Memory B cell (primary cell): ENCODE measurements around the gene ACADS.

ENCODE experiments used
- ATAC-seq: fragments of 150-1000 bp; cut with Tn5 transposase; 2 replicates; pipeline ENCODE4 v1.10.0; 2021; ENCODE audit warnings: low read depth, mild to moderate bottlenecking, moderate library complexity
- DNase-seq, 2 donors: peaks; one replicate each; pipeline ENCODE4 v3.0.0; 2022; ENCODE audit warnings: low spot score in 2 of 2
- H3K27ac Mint-ChIP-seq: one replicate; pipeline ENCODE4 v1.8.0; 2022; ENCODE audit warnings: mild to moderate bottlenecking, moderate library complexity, mixed read lengths
- H3K27me3 Mint-ChIP-seq: one replicate; pipeline ENCODE4 v1.8.0; 2022; ENCODE audit warnings: mixed read lengths
- H3K36me3 Mint-ChIP-seq: one replicate; pipeline ENCODE4 v1.8.0; 2022; ENCODE audit warnings: mild to moderate bottlenecking, mixed read lengths
- H3K4me1 Mint-ChIP-seq: one replicate; pipeline ENCODE4 v1.8.0; 2022; ENCODE audit warnings: mixed read lengths
- H3K4me3 Mint-ChIP-seq: one replicate; pipeline ENCODE4 v1.8.0; 2022; ENCODE audit warnings: mild to moderate bottlenecking, moderate library complexity, mixed read lengths
- H3K9me3 Mint-ChIP-seq: one replicate; pipeline ENCODE4 v1.8.0; 2022; ENCODE audit warnings: mixed read lengths

Gene ACADS

DNA sequence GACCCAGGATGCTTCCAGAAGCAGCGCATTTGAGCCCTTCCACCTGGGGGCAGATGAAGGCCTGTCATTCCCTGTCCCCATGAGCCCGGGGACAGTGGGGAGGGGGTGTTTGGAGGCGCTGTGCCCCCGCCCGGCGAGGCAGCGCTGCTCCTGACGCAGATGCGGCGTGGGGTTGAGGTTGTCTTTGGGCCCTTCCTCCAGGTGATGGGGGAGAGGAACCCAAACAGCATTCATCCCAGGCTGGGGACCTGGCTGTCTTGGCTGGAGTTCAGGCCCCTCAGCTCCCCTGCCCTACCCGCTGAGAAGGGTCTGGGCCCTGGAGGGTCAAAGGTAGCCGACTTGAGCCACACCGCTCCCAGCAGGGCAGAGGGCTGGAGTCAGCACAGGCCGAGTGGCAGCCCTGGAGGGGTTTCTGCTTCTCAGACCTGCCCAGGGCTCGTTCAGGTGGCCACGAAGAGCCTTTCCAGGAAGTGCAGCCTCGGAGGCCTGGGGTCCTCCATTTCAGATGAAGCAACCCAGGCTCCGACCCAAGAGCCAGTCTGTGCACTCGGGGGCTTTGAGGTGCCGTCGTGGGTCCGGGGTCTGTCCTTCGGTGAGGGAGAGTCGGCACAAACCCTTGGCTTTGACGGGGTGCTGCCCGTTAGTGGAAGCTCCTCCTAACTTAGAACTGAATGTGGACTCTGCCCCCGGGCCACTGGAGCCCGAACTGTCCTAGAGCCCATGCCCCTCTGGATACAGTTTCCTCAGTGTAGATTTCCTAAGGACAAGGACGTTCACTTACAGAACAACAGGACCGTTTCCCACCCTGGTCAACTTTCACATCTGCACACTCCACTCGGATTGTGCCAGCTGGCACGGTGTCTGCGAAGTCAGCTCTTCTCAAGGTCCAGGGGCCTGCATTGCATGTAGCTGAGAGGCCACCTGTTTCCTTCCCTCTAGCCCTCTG lies 16.1 kb downstream of the ACADS start:
- Mint-ChIP-seq H3K36me3 (no peaks in the 10 kb centered on the region), H3K4me3 (no peak overlapping the region), H3K27me3 (peaks cover 2% of the 10 kb centered on the region), H3K4me1 (no peaks in the 10 kb centered on the region), H3K9me3 (no peaks in the 10 kb centered on the region), H3K27ac (no peak overlapping the region)
- no peak for ATAC-seq
- no peak for DNase-seq

DNA sequence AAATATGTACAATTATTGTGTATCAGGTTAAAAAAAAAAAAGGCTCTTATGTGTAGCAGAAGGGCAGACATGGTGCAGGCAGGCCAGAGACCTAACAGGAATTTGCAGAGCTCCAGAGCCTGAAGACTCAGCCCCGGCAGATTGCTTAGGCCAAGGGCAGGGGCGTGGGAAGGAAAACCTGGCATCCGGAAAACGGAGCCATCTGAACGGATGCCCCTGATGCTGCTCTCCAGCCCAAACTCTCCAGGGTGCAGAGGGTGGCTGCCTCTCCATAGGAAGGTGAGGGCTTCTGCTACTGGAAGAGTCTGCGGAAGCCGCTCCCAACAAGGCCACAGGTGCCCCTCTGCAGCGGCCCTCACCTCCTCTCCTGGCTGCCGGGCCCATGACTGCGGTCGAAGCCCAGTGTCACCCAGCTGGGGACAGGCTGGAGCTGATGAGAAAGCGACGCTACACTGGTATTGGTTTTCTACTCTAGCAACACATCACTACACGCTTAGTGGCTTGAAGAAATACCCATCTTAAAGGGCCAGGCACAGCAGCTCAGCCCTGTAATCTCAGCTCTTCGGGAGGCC lies 19.4 kb downstream of the ACADS start:
- no peaks in the 10 kb centered on the region for H3K9me3 Mint-ChIP-seq
- H3K4me1 Mint-ChIP-seq, result no peaks in the 10 kb centered on the region
- H3K27ac Mint-ChIP-seq, result no peak overlapping the region
- H3K27me3 Mint-ChIP-seq, result peaks cover 2% of the 10 kb centered on the region
- no peak overlapping the region for H3K4me3 Mint-ChIP-seq
- H3K36me3 Mint-ChIP-seq, result no peaks in the 10 kb centered on the region
- ATAC-seq (no peak), DNase-seq (no peak)

DNA sequence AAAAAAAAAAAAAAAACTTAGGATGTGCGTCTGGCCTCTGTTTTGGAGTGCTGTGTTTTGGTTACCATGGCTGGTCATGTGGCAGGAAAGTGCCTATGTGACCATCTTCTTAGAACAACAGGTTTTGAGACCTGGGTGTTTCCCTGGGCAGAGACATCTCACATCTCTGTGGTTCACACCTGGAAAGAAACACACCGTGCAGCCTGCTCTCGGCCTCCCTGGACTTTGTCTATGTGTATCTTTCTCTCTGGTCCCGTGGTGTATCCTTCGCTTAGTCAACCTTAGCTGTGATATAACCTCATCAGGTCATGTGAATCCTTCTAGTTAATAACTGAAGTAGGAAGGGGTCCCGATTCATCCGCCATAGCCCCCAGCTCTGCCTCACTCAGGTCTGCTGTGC lies 22.6 kb downstream of the ACADS start:
- no peak for DNase-seq
- H3K36me3 Mint-ChIP-seq, result no peaks in the 10 kb centered on the region
- no peaks in the 10 kb centered on the region for H3K4me1 Mint-ChIP-seq
- H3K27ac Mint-ChIP-seq, result no peak overlapping the region
- H3K4me3 Mint-ChIP-seq, result no peak overlapping the region
- H3K27me3 Mint-ChIP-seq, result peaks cover 2% of the 10 kb centered on the region
- no peaks in the 10 kb centered on the region for H3K9me3 Mint-ChIP-seq
- ATAC-seq, result peak; percentile 39

DNA sequence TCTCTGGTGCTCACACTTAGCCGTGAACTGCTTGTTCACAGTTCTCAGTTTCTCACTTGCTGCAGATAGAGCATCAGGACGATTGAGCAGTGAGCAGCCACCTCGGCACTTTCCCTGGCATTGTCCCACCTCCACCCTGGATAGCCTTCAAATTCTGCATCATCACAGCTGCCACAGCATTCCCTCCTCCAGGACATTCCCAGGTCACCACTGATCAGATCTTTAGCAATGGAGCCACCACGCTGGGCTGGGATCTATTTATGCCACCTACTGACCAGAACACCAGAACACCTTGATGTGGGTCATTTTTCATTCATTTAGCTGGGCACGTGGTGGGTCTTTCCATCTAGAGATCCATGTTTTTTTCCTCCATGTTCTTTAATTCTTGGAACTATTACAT lies 23.6 kb downstream of the ACADS start:
- Mint-ChIP-seq H3K27ac (no peak overlapping the region), H3K4me3 (no peak overlapping the region), H3K4me1 (peaks cover 2% of the 10 kb centered on the region), H3K36me3 (peaks cover 1% of the 10 kb centered on the region), H3K27me3 (peaks cover 1% of the 10 kb centered on the region), H3K9me3 (peaks cover 1% of the 10 kb centered on the region)
- ATAC-seq (no peak), DNase-seq (no peak)

GRCh38 chr12:120750806-120751205 lies 25.2 kb downstream of the ACADS start:
- Mint-ChIP-seq H3K36me3 (peaks cover 1% of the 10 kb centered on the region), H3K4me1 (peaks cover 2% of the 10 kb centered on the region), H3K27ac (no peak overlapping the region), H3K27me3 (peaks cover 1% of the 10 kb centered on the region), H3K9me3 (peaks cover 7% of the 10 kb centered on the region), H3K4me3 (no peak overlapping the region)
- no peak for ATAC-seq
- DNase-seq, result no peak

- no peak overlapping the region for H3K4me3 Mint-ChIP-seq
- peaks cover 1% of the 10 kb centered on the region for H3K36me3 Mint-ChIP-seq
- peaks cover 7% of the 10 kb centered on the region for H3K9me3 Mint-ChIP-seq
- no peak for ATAC-seq
- peaks cover 2% of the 10 kb centered on the region for H3K27me3 Mint-ChIP-seq
- peaks cover 2% of the 10 kb centered on the region for H3K4me1 Mint-ChIP-seq
- no peak for DNase-seq
- H3K27ac Mint-ChIP-seq, result no peak overlapping the region
These were observed 25.8 kb downstream of the ACADS start for GRCh38 chr12:120751389-120751788.

- H3K27ac Mint-ChIP-seq, result no peak overlapping the region
- peaks cover 7% of the 10 kb centered on the region for H3K9me3 Mint-ChIP-seq
- H3K27me3 Mint-ChIP-seq, result peaks cover 2% of the 10 kb centered on the region
- ATAC-seq, result no peak
- no peak overlapping the region for H3K4me3 Mint-ChIP-seq
- peaks cover 1% of the 10 kb centered on the region for H3K36me3 Mint-ChIP-seq
- H3K4me1 Mint-ChIP-seq, result peaks cover 2% of the 10 kb centered on the region
- no peak for DNase-seq
These were observed 29.2 kb downstream of the ACADS start for GRCh38 chr12:120754792-120755191.

DNA sequence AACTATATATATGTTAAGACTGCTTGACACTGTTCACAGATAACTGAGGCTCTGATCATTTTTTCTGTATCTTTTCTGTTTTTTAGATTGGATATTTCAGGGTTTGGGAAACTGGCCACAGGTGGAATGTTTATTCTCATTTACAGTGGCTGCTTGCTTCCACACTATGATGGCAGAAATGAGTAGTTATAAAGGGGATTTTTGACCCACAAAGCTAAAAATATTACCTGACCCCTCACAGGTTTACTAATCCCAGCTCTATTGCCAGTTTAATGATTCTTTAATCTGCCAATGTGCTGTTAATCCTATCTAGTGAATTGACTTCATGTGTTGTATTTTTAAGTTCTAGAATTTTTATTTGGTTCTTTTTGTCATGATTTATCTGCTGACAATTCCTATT lies 29.6 kb downstream of the ACADS start:
- DNase-seq, result no peak
- no peak overlapping the region for H3K27ac Mint-ChIP-seq
- ATAC-seq, result no peak
- H3K27me3 Mint-ChIP-seq, result peaks cover 2% of the 10 kb centered on the region
- H3K4me1 Mint-ChIP-seq, result peaks cover 2% of the 10 kb centered on the region
- no peak overlapping the region for H3K4me3 Mint-ChIP-seq
- peaks cover 1% of the 10 kb centered on the region for H3K36me3 Mint-ChIP-seq
- peaks cover 7% of the 10 kb centered on the region for H3K9me3 Mint-ChIP-seq

DNA sequence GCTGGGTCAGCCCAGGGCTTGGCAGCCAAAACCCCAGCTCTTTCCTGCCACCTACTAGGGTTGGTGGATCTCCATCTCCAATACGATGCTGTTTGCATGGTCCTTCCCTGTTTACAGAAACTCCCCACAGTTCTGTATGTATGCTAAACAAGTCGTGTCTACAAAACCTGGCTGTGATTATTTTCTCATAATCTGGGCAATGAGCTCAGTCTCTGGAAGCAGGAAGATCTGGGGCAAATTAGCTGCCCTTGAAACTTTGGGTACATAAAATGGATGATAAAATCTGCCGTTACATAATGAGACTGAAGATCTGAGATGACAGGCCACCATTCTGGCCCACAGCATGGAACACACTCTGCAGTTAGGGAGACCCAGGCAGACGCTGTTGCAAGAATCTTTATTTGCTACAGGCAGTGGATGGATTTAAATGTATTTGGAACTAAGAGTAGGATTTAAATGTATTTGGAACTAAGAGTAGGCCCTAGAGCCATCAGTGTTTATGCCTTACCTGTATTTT lies 31.7 kb downstream of the ACADS start:
- peaks cover 2% of the 10 kb centered on the region for H3K4me1 Mint-ChIP-seq
- H3K9me3 Mint-ChIP-seq, result peaks cover 7% of the 10 kb centered on the region
- H3K36me3 Mint-ChIP-seq, result peaks cover 9% of the 10 kb centered on the region
- no peak overlapping the region for H3K4me3 Mint-ChIP-seq
- DNase-seq, result no peak
- peaks cover 2% of the 10 kb centered on the region for H3K27me3 Mint-ChIP-seq
- ATAC-seq, result no peak
- no peak overlapping the region for H3K27ac Mint-ChIP-seq

DNA sequence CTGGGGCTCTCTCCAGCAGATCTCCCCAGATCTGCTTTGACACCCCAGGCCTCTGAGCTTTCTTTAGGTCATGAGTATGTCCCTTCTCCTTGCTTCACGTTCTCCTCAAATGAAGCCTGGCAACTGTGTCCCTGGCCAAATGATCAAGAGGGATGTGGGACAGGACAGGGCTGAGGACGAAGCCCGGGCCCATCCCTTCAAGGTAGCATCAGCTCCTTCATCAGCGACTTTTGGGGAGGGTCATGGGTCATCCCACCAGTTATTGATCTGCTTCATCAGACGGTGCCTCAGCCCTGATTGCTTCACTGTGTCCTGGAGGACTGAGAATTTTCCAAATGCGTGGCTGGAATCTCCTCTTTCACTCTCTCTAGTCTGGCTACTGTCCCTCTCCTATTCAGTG lies 32.3 kb downstream of the ACADS start:
- DNase-seq (no peak), ATAC-seq (no peak)
- peaks cover 10% of the 10 kb centered on the region for H3K36me3 Mint-ChIP-seq
- peaks cover 2% of the 10 kb centered on the region for H3K27me3 Mint-ChIP-seq
- no peak overlapping the region for H3K4me3 Mint-ChIP-seq
- H3K4me1 Mint-ChIP-seq, result peaks cover 2% of the 10 kb centered on the region
- no peak overlapping the region for H3K27ac Mint-ChIP-seq
- H3K9me3 Mint-ChIP-seq, result peaks cover 7% of the 10 kb centered on the region

DNA sequence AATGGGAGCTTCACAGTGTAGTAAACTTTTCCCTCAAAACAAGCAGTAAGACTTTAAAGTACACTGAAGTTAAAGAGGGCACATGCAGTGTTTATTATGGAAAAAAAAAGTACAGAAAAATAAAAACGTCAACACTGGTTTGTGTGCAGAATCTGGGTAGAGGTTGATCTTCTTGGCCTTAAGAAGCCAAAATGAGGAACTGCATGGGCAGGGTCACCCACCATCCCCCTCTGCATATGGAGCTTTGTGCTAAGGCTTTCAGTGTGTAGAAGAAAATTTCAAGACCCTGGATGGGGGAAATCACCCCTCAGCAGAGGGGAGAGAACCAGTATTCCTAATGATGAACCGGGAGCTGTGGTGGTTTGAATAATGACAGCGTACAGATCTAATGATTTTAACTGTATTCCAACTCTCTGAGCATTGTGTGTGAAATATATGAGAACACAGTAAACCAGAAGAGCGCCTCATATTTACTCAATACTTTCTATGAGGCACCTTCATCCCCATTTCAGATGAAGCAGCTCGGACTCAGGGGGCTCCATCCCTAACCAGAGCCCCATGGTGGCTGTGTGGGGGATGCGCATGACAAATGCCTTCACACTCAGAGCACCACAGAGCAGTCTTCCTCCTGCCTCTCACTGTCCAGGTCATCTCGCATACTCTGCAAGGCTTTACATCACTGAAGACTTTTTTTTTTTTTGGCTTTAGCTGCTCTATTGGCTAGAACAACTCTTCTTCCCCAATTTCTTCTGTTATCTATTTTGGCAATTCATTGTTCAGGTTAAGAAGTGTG lies 33.4 kb downstream of the ACADS start:
- peak overlapping the region; percentile 20 for H3K27ac Mint-ChIP-seq
- DNase-seq (no peak), ATAC-seq (no peak)
- H3K36me3 Mint-ChIP-seq, result peaks cover 9% of the 10 kb centered on the region
- peaks cover 6% of the 10 kb centered on the region for H3K9me3 Mint-ChIP-seq
- H3K4me1 Mint-ChIP-seq, result no peaks in the 10 kb centered on the region
- H3K27me3 Mint-ChIP-seq, result peaks cover 1% of the 10 kb centered on the region
- H3K4me3 Mint-ChIP-seq, result no peak overlapping the region

DNA sequence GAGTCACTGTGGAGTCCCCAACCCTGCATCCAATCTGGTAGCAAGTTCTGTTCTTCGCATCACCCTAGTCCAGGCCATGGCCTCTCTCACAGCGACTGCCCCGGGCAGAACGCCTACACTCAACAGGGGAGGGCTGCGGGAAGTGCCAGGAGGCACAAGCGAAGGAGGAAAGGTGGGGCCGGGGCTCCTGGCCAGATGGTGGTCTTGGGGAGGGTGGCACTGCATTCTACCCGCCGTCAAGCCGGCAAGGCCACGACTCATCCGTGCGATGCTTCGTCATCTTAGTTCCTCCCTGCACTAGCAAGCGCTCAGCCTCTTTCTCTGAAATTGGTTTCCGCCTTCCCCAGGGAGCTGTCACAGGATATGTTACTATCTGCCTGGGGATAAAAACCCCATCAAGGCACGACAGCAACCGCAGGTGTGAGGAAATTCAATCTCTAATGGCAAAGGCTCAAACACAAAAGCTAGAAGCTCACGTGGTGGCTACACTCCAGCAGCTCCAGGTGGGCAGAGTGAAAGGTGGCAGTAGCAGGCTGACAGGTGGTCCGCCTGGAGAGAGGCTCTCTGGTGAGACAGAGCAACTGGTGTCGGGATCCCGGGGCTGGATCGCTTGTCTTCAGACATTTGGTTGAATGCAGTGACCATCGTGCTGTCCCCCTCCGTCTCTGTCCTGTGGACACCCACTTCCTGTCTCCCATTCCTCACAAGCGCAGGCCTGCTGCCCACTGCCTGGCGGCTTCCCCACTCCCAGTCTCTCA lies 34.1 kb downstream of the ACADS start:
- Mint-ChIP-seq H3K36me3 (peaks cover 12% of the 10 kb centered on the region), H3K4me3 (no peak overlapping the region), H3K9me3 (peaks cover 5% of the 10 kb centered on the region), H3K27me3 (peaks cover 1% of the 10 kb centered on the region), H3K27ac (peak overlapping the region; percentile 20), H3K4me1 (no peaks in the 10 kb centered on the region)
- no peak for DNase-seq
- no peak for ATAC-seq

DNA sequence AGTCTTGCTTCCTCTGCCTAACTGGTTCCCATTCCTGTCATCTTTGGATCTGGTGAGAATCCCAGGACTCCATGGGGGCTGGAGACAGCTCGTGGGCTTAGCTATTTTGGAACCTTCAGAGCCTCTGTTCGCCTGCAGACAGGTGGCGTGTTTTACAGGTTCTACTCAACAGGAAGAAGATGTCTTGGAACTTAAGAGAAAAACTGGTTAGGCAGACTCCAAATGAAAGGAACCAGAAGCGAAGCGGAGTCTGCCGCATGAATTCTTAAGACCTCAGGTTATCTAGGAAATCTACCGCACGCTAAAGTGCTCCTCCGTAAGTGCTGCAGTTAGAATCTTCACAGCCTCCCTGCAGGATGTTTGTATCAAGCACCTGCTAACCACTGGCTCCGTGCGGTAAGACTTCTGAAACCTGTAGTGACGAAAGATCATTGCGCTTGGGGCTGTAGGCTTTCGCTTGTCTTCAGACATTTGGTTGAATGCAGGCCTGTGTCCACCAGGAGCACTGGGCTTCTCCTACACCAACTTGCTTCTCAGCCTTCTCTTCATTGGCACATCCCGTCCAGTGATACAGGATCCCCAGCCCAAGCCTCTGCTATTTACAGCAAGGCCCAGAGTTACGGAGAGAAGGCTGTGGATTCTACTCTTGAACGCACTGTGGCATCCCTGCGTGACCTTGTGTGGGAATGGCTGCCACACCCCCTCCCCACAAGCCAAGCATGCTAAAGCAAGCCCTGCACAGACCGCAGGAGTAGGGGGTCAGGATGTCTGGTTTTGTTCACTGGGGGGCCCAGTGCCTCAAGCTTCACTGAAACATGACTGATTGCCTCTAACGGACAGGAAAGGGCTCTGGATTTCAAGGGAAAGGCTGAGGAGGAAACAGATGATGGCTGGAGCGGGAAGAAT lies 35.0 kb downstream of the ACADS start:
- Mint-ChIP-seq H3K27ac (no peak overlapping the region), H3K4me3 (no peak overlapping the region), H3K9me3 (no peaks in the 10 kb centered on the region), H3K4me1 (no peaks in the 10 kb centered on the region), H3K27me3 (peaks cover 1% of the 10 kb centered on the region), H3K36me3 (peaks cover 12% of the 10 kb centered on the region)
- no peak for DNase-seq
- no peak for ATAC-seq
